Endothelial cell of umbilical vein (primary cell): ENCODE data around the gene E2F4. TPM values are rescaled to one million over a fixed set of nuclear protein-coding genes. Genes with fewer than 3 reads are reported as not detected.

Experiments
- BruUV-seq: library from RNA; stranded (reverse); fragments of 400-500 nt; replicated peaks from 2 replicates; lab custom pipeline; 2021; lab: Mats Ljungman, UMichigan
- CTCF ChIA-PET: fragments of 300-600, 350-600 bp; sonication (Branson Sonifier 250); formaldehyde crosslinking; loops from one replicate; lab custom pipeline; 2021; ENCODE audit warnings: antibody characterized with exemption, inconsistent platforms; lab: Charles Lee
- POLR2A ChIA-PET: fragments of 300-600, 350-600 bp; sonication (Branson Sonifier 250); formaldehyde crosslinking; loops from one replicate; lab custom pipeline; 2021; ENCODE audit warnings: antibody characterized with exemption, inconsistent platforms; lab: Charles Lee
- DNase-seq: peaks from one replicate; pipeline ENCODE4 v3.0.0-alpha.2; 2011; ENCODE audit warnings: low read depth, low spot score
- FAIRE-seq: peaks from 2 replicates; lab custom pipeline; 2011; peaks lifted over from hg19 to GRCh38; lab: Jason Lieb, UNC
- H2AFZ ChIP-seq: 2 replicates; pipeline ENCODE4 v1.6.0; 2012; ENCODE audit warnings: low read depth, low read length, control low read depth, inconsistent platforms
- H3K27ac ChIP-seq: 2 replicates; pipeline ENCODE4 v1.5.1; 2011; ENCODE audit warnings: low read depth, mild to moderate bottlenecking, control low read depth, low read length, moderate library complexity; ENCODE audit not compliant: insufficient read depth
- H3K27me3 ChIP-seq, 2 experiments: 2 replicates each; pipeline versions ENCODE4 v1.6.0 to v1.6.1; 2011; ENCODE audit warnings: low read length in 2 of 2, mixed read lengths in 1 of 2; ENCODE audit not compliant: control insufficient read depth in 2 of 2, insufficient read depth in 2 of 2
- H3K36me3 ChIP-seq, 2 experiments: 2 replicates in 1 of 2; 3 replicates in 1 of 2; pipeline ENCODE4 v1.5.1; 2011; ENCODE audit warnings: low read length in 2 of 2, mild to moderate bottlenecking in 1 of 2, moderate library complexity in 1 of 2; ENCODE audit not compliant: control insufficient read depth in 2 of 2, insufficient read depth in 2 of 2; ENCODE audit errors: extremely low read depth in 1 of 2
- H3K4me1 ChIP-seq: 3 replicates; pipeline ENCODE4 v1.5.1; 2011; ENCODE audit warnings: mild to moderate bottlenecking, low read length; ENCODE audit not compliant: control insufficient read depth, insufficient read depth; ENCODE audit errors: extremely low read depth
- H3K4me2 ChIP-seq: 2 replicates; pipeline ENCODE4 v1.6.1; 2011; ENCODE audit warnings: low read length, control low read depth, mixed read lengths; ENCODE audit not compliant: insufficient read depth
- H3K4me3 ChIP-seq, 3 experiments: fragments of 200-600 bp in 1 of 3; sonication (generic), shearing (Covaris generic) in 1 of 3; replicated peaks in 1 of 3; 2 replicates each; pipeline ENCODE4 v1.5.1; 2011 to 2016; ENCODE audit warnings: control low read depth in 3 of 3, low read length in 3 of 3, mild to moderate bottlenecking in 2 of 3, inconsistent platforms in 1 of 3, low read depth in 1 of 3, moderate library complexity in 1 of 3; ENCODE audit not compliant: insufficient read depth in 1 of 3
- H3K79me2 ChIP-seq: 2 replicates; pipeline ENCODE4 v1.6.0; 2012; ENCODE audit warnings: low read length, inconsistent platforms; ENCODE audit not compliant: control insufficient read depth, insufficient read depth
- H3K9ac ChIP-seq: replicated peaks from 2 replicates; pipeline ENCODE3; 2011; ENCODE audit warnings: low read length, control low read depth; ENCODE audit not compliant: insufficient read depth; ENCODE audit errors: extremely low read depth
- H3K9me1 ChIP-seq: replicated peaks from 3 replicates; pipeline ENCODE4 v1.6.0; 2011; ENCODE audit warnings: mild to moderate bottlenecking, low read length; ENCODE audit not compliant: control insufficient read depth, insufficient read depth; ENCODE audit errors: extremely low read depth
- H3K9me3 ChIP-seq: replicated peaks from 2 replicates; pipeline ENCODE4 v1.5.1; 2012; ENCODE audit warnings: low read length, inconsistent platforms; ENCODE audit not compliant: control insufficient read depth, insufficient read depth
- H4K20me1 ChIP-seq: replicated peaks from 2 replicates; pipeline ENCODE3; 2011; ENCODE audit warnings: mild to moderate bottlenecking, low read length; ENCODE audit not compliant: control insufficient read depth, insufficient read depth; ENCODE audit errors: extremely low read depth
- EZH2 ChIP-seq: IDR thresholded peaks from 2 replicates; pipeline ENCODE4 v1.6.1; 2012; ENCODE audit warnings: borderline replicate concordance, low read depth, mild to moderate bottlenecking, moderate library complexity, low read length, inconsistent platforms; ENCODE audit not compliant: severe bottlenecking
- FOS ChIP-seq: IDR thresholded peaks from 2 replicates; pipeline ENCODE4 v1.6.1; 2011; ENCODE audit warnings: mild to moderate bottlenecking, low read length, moderate library complexity, borderline replicate concordance; ENCODE audit not compliant: insufficient read depth
- GATA2 ChIP-seq: IDR thresholded peaks from 2 replicates; pipeline ENCODE4 v1.7.0; 2011; ENCODE audit warnings: low read depth, mild to moderate bottlenecking, moderate library complexity, mixed read lengths, low read length; ENCODE audit not compliant: insufficient read length, insufficient read depth
- JUN ChIP-seq: IDR thresholded peaks from 2 replicates; pipeline ENCODE4 v1.6.1; 2011; ENCODE audit warnings: borderline replicate concordance, low read depth; ENCODE audit not compliant: insufficient read length, insufficient read depth
- MYC ChIP-seq: IDR thresholded peaks from one replicate; pipeline ENCODE4 v1.6.1; 2011; ENCODE audit warnings: mild to moderate bottlenecking, low read depth, low read length
- POLR2A ChIP-seq: IDR thresholded peaks from 2 replicates; pipeline ENCODE4 v1.6.1; 2012; ENCODE audit warnings: low read depth, mild to moderate bottlenecking, control low read depth, low read length
- POLR2AphosphoS5 ChIP-seq: IDR thresholded peaks from 2 replicates; pipeline ENCODE4 v1.6.1; 2012; ENCODE audit warnings: low read depth, mild to moderate bottlenecking, control low read depth, low read length, moderate library complexity; ENCODE audit not compliant: insufficient read depth
- dilution Hi-C: fragments of 300-500 bp; cut with MboI; formaldehyde crosslinking; loops from one replicate; pipeline ENCODE4 v1.15.0; 2019; ENCODE audit warnings: low sequenced_read_pairs; ENCODE audit not compliant: extremely low pct_ligation_motif_present
- intact Hi-C: fragments of 100-400 bp; cut with micrococcal nuclease; formaldehyde crosslinking; loops from one replicate; pipeline ENCODE4 v1.10.0; 2022
- polyA plus RNA-seq, 4 experiments: library from polyadenylated mRNA; depleted of rRNA in 3 of 4; stranded (reverse) in 3 of 4; unstranded in 1 of 4; fragments of >200 nt; gene quantifications; 2 replicates each; pipeline versions ENCODE4 v1.2.1 to v1.2.3, GENCODE V29; 2011 to 2012; ENCODE audit warnings: missing spikeins in 1 of 4
- total RNA-seq: library from RNA; stranded (reverse); gene quantifications from 2 replicates; pipeline ENCODE4 v1.2.3, GENCODE V29; 2021
- TF ChIP-seq, protein P1 (sequence below): IDR thresholded peaks from 2 replicates; pipeline ENCODE4 v1.6.1; 2011; ENCODE audit not compliant: insufficient read depth, insufficient read length
- TF ChIP-seq, protein P2 (sequence below), 2 donors: IDR thresholded peaks; 1 replicate in 1 of 2; 2 replicates in 1 of 2; pipeline ENCODE4 v1.5.1; 2011; ENCODE audit warnings: low read length in 2 of 2, mild to moderate bottlenecking in 2 of 2, moderate library complexity in 2 of 2, control low read depth in 1 of 2, inconsistent platforms in 1 of 2, low read depth in 1 of 2; ENCODE audit not compliant: insufficient read depth in 1 of 2; ENCODE audit errors: extremely low read depth in 1 of 2

E2F4 gene
- total and polyA plus RNA-seq, 2 donors (not counting 3 experiments of a cell fraction or from before 2014, with no cell fraction given): 112 to 168 TPM

DNA sequence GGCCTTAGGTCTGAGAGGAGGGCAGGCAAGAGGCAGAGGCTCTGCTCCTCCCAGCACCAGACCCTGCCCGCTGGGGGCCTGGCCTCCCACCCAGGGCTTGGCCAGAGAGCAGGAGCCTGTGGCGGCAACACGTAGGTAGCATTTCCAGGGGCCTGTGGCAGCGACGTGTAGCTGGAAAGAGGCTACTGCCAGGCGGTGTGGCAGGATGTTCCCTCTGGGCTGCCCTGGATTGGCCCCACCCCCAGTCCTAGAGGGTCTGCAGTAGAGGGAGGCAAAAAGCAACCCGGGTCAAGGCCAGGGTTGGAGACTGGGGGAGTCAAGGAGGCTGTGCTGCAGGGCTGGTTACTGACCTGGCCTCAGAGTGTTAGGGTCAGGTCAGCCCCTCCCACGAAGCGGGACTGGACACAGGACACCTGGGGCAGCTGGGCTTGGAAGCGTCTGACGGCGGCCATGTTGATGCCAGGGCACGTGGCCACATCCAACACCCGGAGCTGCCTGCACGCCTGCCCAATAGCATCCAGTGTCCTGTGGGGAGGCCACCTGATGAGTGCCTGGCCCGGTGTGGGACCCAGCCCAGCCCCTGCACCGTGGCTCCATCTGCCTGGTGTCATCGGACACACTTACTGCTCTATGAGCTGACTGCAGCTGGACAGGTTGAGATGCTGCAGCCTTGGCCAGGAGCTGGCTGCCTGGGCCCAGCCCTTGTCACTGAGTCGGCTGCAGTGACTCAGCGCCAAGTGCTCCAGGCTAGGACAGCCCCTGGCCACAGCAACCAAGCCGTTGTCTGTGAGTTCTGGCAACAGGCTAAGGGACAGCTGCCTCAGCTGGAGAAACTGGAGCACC lies 15.5 kb downstream of the E2F4 start:
- dilution Hi-C loops (no loop called here), intact Hi-C loops (no loop called here)
- no peak overlapping the region for H3K4me3 ChIP-seq
- no peaks in the 10 kb centered on the region for H3K9me1 ChIP-seq
- no peaks in the 10 kb centered on the region for H3K9me3 ChIP-seq
- H2AFZ ChIP-seq: no peak overlapping the region
- H4K20me1 ChIP-seq: no peaks in the 10 kb centered on the region
- FAIRE-seq: no peak
- no peak for DNase-seq
- no peaks in the 10 kb centered on the region for H3K4me1 ChIP-seq
- POLR2A ChIA-PET: no interaction called here
- no peak overlapping the region for H3K9ac ChIP-seq
- no peak overlapping the region for H3K27ac ChIP-seq
- CTCF ChIA-PET: interaction anchor here (0.9 to 1.9 kb wide), 2 partner anchors 9 to 10 kb away, joined by 3 to 10 read pairs; no protein-coding TSS in a partner anchor
- no peaks in the 10 kb centered on the region for H3K27me3 ChIP-seq
- no peaks in the 10 kb centered on the region for H3K79me2 ChIP-seq
- TF ChIP-seq MYC (no peak), JUN (no peak), EZH2 (no peak), FOS (no peak), POLR2AphosphoS5 (no peak), POLR2A (no peak), GATA2 (no peak)
- TF ChIP-seq, protein P1, sequence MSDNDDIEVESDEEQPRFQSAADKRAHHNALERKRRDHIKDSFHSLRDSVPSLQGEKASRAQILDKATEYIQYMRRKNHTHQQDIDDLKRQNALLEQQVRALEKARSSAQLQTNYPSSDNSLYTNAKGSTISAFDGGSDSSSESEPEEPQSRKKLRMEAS: no peak
- TF ChIP-seq, protein P2, sequence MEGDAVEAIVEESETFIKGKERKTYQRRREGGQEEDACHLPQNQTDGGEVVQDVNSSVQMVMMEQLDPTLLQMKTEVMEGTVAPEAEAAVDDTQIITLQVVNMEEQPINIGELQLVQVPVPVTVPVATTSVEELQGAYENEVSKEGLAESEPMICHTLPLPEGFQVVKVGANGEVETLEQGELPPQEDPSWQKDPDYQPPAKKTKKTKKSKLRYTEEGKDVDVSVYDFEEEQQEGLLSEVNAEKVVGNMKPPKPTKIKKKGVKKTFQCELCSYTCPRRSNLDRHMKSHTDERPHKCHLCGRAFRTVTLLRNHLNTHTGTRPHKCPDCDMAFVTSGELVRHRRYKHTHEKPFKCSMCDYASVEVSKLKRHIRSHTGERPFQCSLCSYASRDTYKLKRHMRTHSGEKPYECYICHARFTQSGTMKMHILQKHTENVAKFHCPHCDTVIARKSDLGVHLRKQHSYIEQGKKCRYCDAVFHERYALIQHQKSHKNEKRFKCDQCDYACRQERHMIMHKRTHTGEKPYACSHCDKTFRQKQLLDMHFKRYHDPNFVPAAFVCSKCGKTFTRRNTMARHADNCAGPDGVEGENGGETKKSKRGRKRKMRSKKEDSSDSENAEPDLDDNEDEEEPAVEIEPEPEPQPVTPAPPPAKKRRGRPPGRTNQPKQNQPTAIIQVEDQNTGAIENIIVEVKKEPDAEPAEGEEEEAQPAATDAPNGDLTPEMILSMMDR (IDR thresholded peaks at IDR 0.05; ENCODE audit: extremely low read depth in 1 of 2, insufficient read depth in 1 of 2, low read depth in 1 of 2, low read length in 2 of 2): no peak
- no TSS peak for BruUV-seq
- H3K4me2 ChIP-seq: no peak overlapping the region
- peaks cover 0 to 16% of the 10 kb centered on the region in 2 experiments for H3K36me3 ChIP-seq
